ENCODE measurements around the gene ACSS1.

ACSS1 gene

GRCh38 chr20:24977336-24977735, 80.6 kb downstream of the ACSS1 start:
- TF ChIP-seq EZH2phosphoT487 (IDR thresholded peaks at IDR 0.05; ENCODE audit: borderline replicate concordance) (no peak), CTCF (conservative IDR thresholded peaks at IDR 0.05; ENCODE audit: low read length) (no peak)
- H3K36me3 ChIP-seq (ENCODE audit: insufficient read depth, low read length): peaks cover 91% of the 10 kb centered on the region
- no peaks in the 10 kb centered on the region for H3K9me2 ChIP-seq (replicated peaks; ENCODE audit: low read depth, low read length)
- H3K27me3 ChIP-seq (ENCODE audit: insufficient read depth, low read length, poor library complexity, severe bottlenecking): no peaks in the 10 kb centered on the region
- no peaks in the 10 kb centered on the region for H3F3A ChIP-seq (ENCODE audit: low read depth)
- peaks cover 37% of the 10 kb centered on the region; the same call in 1 of the 2 replicates for H3K79me2 ChIP-seq (ENCODE audit: insufficient read depth, low read length)
- H3K4me1 ChIP-seq (ENCODE audit: insufficient read depth, low read length, poor library complexity, severe bottlenecking): peaks cover 15% of the 10 kb centered on the region
- H3K4me3 ChIP-seq (ENCODE audit: low read length, poor library complexity, severe bottlenecking): no peak overlapping the region
- H3K4me2 ChIP-seq (ENCODE audit: low read depth, low read length, poor library complexity, severe bottlenecking): no peak overlapping the region
- H3K9ac ChIP-seq (ENCODE audit: low read depth, low read length, poor library complexity, severe bottlenecking): no peak overlapping the region
- no peak overlapping the region for H2AFZ ChIP-seq (ENCODE audit: low read length)
- H3K9me3 ChIP-seq (ENCODE audit: insufficient read depth, low read depth, low read length): peaks cover 14% of the 10 kb centered on the region
- no peaks in the 10 kb centered on the region for H4K20me1 ChIP-seq (ENCODE audit: insufficient read depth, low read length, poor library complexity, severe bottlenecking)

GRCh38 chr20:24972341-24972740, 85.6 kb downstream of the ACSS1 start:
- Histone ChIP-seq H3K4me2 (ENCODE audit: low read depth, low read length, poor library complexity, severe bottlenecking) (no peak overlapping the region), H3K9me2 (replicated peaks; ENCODE audit: low read depth, low read length) (no peaks in the 10 kb centered on the region), H3K79me2 (ENCODE audit: insufficient read depth, low read length) (peaks cover 6% of the 10 kb centered on the region; the same call in 1 of the 2 replicates), H2AFZ (ENCODE audit: low read length) (no peak overlapping the region), H3F3A (ENCODE audit: low read depth) (no peaks in the 10 kb centered on the region), H3K36me3 (ENCODE audit: insufficient read depth, low read length) (peaks cover 92% of the 10 kb centered on the region), H4K20me1 (ENCODE audit: insufficient read depth, low read length, poor library complexity, severe bottlenecking) (no peaks in the 10 kb centered on the region), H3K4me3 (ENCODE audit: low read length, poor library complexity, severe bottlenecking) (no peak overlapping the region), H3K9me3 (ENCODE audit: insufficient read depth, low read depth, low read length) (peaks cover 14% of the 10 kb centered on the region), H3K27me3 (ENCODE audit: insufficient read depth, low read length, poor library complexity, severe bottlenecking) (no peaks in the 10 kb centered on the region), H3K4me1 (ENCODE audit: insufficient read depth, low read length, poor library complexity, severe bottlenecking) (no peaks in the 10 kb centered on the region), H3K9ac (ENCODE audit: low read depth, low read length, poor library complexity, severe bottlenecking) (no peak overlapping the region)
- TF ChIP-seq EZH2phosphoT487 (IDR thresholded peaks at IDR 0.05; ENCODE audit: borderline replicate concordance): no peak
- no peak for TF ChIP-seq CTCF (conservative IDR thresholded peaks at IDR 0.05; ENCODE audit: low read length)

GRCh38 chr20:24971376-24972101, 86.4 kb downstream of the ACSS1 start:
- TF ChIP-seq CTCF (conservative IDR thresholded peaks at IDR 0.05; ENCODE audit: low read length) (no peak), EZH2phosphoT487 (IDR thresholded peaks at IDR 0.05; ENCODE audit: borderline replicate concordance) (no peak)
- H3F3A ChIP-seq (ENCODE audit: low read depth): no peaks in the 10 kb centered on the region
- peaks cover 89% of the 10 kb centered on the region for H3K36me3 ChIP-seq (ENCODE audit: insufficient read depth, low read length)
- no peaks in the 10 kb centered on the region for H3K27me3 ChIP-seq (ENCODE audit: insufficient read depth, low read length, poor library complexity, severe bottlenecking)
- no peaks in the 10 kb centered on the region for H4K20me1 ChIP-seq (ENCODE audit: insufficient read depth, low read length, poor library complexity, severe bottlenecking)
- H3K79me2 ChIP-seq (ENCODE audit: insufficient read depth, low read length): peaks cover 6% of the 10 kb centered on the region; the same call in 1 of the 2 replicates
- no peak overlapping the region for H3K4me3 ChIP-seq (ENCODE audit: low read length, poor library complexity, severe bottlenecking)
- H3K9ac ChIP-seq (ENCODE audit: low read depth, low read length, poor library complexity, severe bottlenecking): no peak overlapping the region
- no peaks in the 10 kb centered on the region for H3K9me2 ChIP-seq (replicated peaks; ENCODE audit: low read depth, low read length)
- H3K4me2 ChIP-seq (ENCODE audit: low read depth, low read length, poor library complexity, severe bottlenecking): no peak overlapping the region
- no peak overlapping the region for H2AFZ ChIP-seq (ENCODE audit: low read length)
- H3K9me3 ChIP-seq (ENCODE audit: insufficient read depth, low read depth, low read length): peaks cover 11% of the 10 kb centered on the region
- no peaks in the 10 kb centered on the region for H3K4me1 ChIP-seq (ENCODE audit: insufficient read depth, low read length, poor library complexity, severe bottlenecking)

All from Loucy (cell line).